ENCODE measurements around the gene PHACTR1.
"Not testable (repeated sequence)": the region's sequence is repeated elsewhere in the genome, so short reads cannot be mapped to it uniquely, and the experiment has no call there.

PHACTR1 gene

DNA sequence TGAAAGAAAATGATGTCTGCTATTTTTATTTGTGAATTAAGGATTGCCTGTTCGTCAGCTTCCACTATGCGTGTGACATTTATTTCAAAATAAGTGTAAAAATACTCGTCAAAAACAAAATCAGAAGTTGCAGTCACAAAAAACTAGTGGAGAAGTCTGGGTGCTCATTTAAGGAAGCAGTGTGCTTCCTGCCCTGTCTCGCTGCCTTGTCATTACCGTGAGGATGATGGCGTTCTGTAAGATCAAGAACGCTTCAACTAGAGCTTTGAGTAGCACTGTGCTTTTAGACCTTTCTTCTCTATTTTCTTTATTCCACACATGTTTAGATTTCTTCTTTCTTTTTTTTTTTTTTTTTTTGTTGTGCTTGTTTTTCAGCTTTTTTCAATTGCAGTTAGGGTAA is 424.8 kb downstream of the PHACTR1 start:
- Histone ChIP-seq H3K4me3 (ENCODE audit: low read length) (no peak overlapping the region), H3K27me3 (ENCODE audit: insufficient read depth, low read length) (no peaks in the 10 kb centered on the region), H3K9me3 (ENCODE audit: low read length) (no peaks in the 10 kb centered on the region), H3K4me1 (ENCODE audit: insufficient read depth, low read length) (no peaks in the 10 kb centered on the region), H3K36me3 (ENCODE audit: insufficient read depth, low read length) (no peaks in the 10 kb centered on the region), H2AFZ (ENCODE audit: low read depth, low read length) (no peak overlapping the region)

DNA sequence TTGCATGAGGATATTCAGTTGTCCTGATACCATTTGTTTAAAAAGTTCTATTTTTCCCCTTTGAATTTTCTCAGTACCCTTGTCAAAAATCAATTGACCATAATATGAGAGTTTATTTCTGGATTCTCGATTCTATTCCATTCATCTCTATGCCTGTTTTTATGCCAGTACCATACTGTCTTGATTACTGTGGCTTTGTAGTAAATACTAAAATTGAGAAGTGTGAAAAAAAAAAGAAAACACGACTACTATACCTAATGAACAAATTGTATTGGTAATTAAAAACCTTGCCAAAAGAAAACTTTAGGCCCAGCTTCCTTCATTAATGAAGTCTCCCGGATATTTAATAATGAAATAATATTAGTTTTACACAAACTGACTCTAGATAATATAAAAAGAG is 426.0 kb downstream of the PHACTR1 start:
- Histone ChIP-seq H2AFZ (ENCODE audit: low read depth, low read length) (no peak overlapping the region), H3K36me3 (ENCODE audit: insufficient read depth, low read length) (no peaks in the 10 kb centered on the region), H3K27me3 (ENCODE audit: insufficient read depth, low read length) (no peaks in the 10 kb centered on the region), H3K4me1 (ENCODE audit: insufficient read depth, low read length) (no peaks in the 10 kb centered on the region), H3K4me3 (ENCODE audit: low read length) (no peak overlapping the region), H3K9me3 (ENCODE audit: low read length) (no peaks in the 10 kb centered on the region)

DNA sequence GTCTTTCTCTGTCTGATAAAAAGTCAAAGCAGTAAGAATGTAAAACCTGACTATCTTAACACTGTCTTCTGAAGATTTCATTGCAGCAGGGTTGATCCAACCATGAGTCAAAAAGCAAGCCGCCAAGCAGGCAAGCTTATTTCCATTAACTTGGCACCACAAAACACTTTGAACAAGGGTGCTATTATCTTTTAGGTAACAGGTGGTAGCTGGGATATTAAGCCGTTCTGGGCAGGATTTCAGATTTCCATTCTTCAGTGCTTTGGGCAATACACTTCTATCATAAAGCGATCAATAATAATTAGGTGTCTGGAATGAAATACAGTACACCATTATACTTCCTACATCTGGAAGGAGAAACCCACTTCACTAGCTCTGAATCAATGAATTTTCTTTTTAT is 429.9 kb downstream of the PHACTR1 start:
- Histone ChIP-seq H3K36me3 (ENCODE audit: insufficient read depth, low read length) (no peaks in the 10 kb centered on the region), H3K27me3 (ENCODE audit: insufficient read depth, low read length) (no peaks in the 10 kb centered on the region), H3K4me3 (ENCODE audit: low read length) (no peak overlapping the region), H2AFZ (ENCODE audit: low read depth, low read length) (no peak overlapping the region), H3K4me1 (ENCODE audit: insufficient read depth, low read length) (no peaks in the 10 kb centered on the region), H3K9me3 (ENCODE audit: low read length) (no peaks in the 10 kb centered on the region)

DNA sequence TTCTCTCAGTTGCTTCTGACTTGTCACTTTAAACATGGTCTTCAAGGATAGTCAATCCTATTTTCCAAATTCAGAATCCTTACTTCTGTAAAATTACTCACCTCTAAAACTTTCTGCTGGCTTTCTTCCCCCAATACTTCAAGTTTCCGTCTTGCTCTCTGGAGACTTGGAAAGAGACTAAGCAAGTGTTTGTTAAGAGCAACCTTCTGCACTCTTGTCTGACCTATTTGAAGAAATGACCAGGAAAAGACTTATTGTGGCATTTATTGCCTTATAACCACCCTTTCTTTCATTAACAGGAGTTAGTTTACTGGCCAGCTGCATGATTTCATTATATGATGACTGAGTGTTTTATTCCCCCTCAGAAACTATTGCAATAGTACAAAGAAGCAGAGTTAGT is 430.8 kb downstream of the PHACTR1 start:
- H3K4me1 ChIP-seq (ENCODE audit: insufficient read depth, low read length) = no peaks in the 10 kb centered on the region
- no peaks in the 10 kb centered on the region for H3K9me3 ChIP-seq (ENCODE audit: low read length)
- H3K4me3 ChIP-seq (ENCODE audit: low read length) = no peak overlapping the region
- H2AFZ ChIP-seq (ENCODE audit: low read depth, low read length) = no peak overlapping the region
- H3K36me3 ChIP-seq (ENCODE audit: insufficient read depth, low read length) = no peaks in the 10 kb centered on the region
- H3K27me3 ChIP-seq (ENCODE audit: insufficient read depth, low read length) = no peaks in the 10 kb centered on the region

DNA sequence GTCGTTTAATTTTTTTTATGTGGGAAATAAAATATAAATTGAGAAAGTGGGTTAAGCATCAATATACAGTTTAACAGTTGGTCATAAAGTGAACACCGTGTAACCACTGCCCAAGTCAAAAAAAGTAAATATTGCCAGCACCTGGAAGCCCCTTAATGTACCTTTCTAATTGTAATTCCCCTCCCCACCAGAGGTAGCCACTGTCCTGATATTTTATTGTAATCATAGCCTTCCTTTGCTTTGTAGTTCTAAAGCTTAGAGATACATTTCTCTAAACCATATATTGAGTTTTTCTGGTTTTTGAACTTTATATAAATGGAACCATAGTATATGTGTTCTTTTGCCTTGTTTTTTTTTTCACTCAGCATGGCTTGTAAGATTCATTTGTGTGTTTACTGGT is 431.2 kb downstream of the PHACTR1 start:
- no peaks in the 10 kb centered on the region for H3K36me3 ChIP-seq (ENCODE audit: insufficient read depth, low read length)
- no peak overlapping the region for H2AFZ ChIP-seq (ENCODE audit: low read depth, low read length)
- peaks cover 3% of the 10 kb centered on the region for H3K4me1 ChIP-seq (ENCODE audit: insufficient read depth, low read length)
- no peaks in the 10 kb centered on the region for H3K9me3 ChIP-seq (ENCODE audit: low read length)
- no peak overlapping the region for H3K4me3 ChIP-seq (ENCODE audit: low read length)
- no peaks in the 10 kb centered on the region for H3K27me3 ChIP-seq (ENCODE audit: insufficient read depth, low read length)

DNA sequence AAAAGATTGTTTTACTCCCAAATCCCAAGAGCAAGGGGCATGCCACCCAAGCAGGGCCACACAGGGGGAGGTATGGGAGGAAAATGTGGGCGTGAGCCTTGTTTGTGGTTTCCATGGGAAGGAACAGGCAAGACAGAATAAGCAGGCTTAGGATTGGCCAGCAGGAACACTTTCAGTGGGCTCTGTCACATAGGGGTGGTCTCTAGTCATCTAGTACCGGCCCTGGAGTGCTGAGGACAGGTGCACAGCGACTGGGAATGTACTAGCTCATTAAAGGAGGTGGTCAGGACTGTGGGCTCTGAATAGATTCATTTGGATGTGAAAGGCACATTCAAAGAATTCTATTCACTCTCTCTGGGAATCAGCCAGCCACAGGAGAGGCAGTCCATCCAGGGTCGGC is 436.2 kb downstream of the PHACTR1 start:
- Histone ChIP-seq H3K9me3 (ENCODE audit: low read length) (no peaks in the 10 kb centered on the region), H3K4me1 (ENCODE audit: insufficient read depth, low read length) (peaks cover 12% of the 10 kb centered on the region), H2AFZ (ENCODE audit: low read depth, low read length) (peak overlapping the region; percentile 38), H3K4me3 (ENCODE audit: low read length) (no peak overlapping the region), H3K36me3 (ENCODE audit: insufficient read depth, low read length) (no peaks in the 10 kb centered on the region), H3K27me3 (ENCODE audit: insufficient read depth, low read length) (no peaks in the 10 kb centered on the region)

DNA sequence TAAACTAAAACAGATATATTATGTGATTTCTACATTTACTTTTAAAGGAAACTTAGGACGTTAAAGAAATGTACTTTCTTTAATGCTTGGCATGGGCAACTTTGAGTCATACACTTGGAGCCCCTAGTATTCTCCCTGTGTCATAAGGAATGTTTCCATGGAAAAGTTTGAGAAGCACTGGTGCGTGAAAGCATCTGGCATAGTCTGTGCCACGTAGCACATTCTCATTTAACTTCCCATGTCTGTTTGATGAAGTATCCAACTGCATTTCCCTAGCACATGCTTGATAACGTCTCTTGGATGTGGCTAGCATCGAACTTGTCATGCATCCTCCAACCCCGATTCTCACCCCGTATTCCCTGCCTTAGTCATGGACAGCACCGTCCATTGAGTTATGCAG is 439.8 kb downstream of the PHACTR1 start:
- H2AFZ ChIP-seq (ENCODE audit: low read depth, low read length) = no peak overlapping the region
- no peaks in the 10 kb centered on the region for H3K36me3 ChIP-seq (ENCODE audit: insufficient read depth, low read length)
- H3K4me1 ChIP-seq (ENCODE audit: insufficient read depth, low read length) = peaks cover 12% of the 10 kb centered on the region
- no peak overlapping the region for H3K4me3 ChIP-seq (ENCODE audit: low read length)
- no peaks in the 10 kb centered on the region for H3K9me3 ChIP-seq (ENCODE audit: low read length)
- H3K27me3 ChIP-seq (ENCODE audit: insufficient read depth, low read length) = no peaks in the 10 kb centered on the region

DNA sequence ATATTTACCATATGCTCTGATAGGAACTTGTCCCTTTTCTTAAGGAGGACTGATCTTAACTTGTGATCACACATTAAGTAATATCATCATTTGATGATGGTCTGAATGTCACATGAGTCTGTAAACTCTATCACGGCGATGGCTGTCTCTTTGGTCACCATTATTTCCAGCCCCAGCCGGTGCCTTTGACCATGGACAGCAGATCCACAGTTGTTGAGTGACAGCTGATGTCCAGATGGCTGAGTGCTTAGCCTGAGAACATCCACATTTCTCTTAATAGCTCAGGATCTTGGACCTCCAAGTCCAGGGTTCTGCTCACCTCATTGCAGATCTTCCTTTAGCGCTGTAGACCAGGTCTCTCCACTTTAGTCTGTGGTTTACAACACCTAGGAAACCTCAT is 440.7 kb downstream of the PHACTR1 start:
- Histone ChIP-seq H2AFZ (ENCODE audit: low read depth, low read length) (no peak overlapping the region), H3K27me3 (ENCODE audit: insufficient read depth, low read length) (no peaks in the 10 kb centered on the region), H3K4me1 (ENCODE audit: insufficient read depth, low read length) (peaks cover 12% of the 10 kb centered on the region), H3K9me3 (ENCODE audit: low read length) (no peaks in the 10 kb centered on the region), H3K4me3 (ENCODE audit: low read length) (no peak overlapping the region), H3K36me3 (ENCODE audit: insufficient read depth, low read length) (no peaks in the 10 kb centered on the region)

DNA sequence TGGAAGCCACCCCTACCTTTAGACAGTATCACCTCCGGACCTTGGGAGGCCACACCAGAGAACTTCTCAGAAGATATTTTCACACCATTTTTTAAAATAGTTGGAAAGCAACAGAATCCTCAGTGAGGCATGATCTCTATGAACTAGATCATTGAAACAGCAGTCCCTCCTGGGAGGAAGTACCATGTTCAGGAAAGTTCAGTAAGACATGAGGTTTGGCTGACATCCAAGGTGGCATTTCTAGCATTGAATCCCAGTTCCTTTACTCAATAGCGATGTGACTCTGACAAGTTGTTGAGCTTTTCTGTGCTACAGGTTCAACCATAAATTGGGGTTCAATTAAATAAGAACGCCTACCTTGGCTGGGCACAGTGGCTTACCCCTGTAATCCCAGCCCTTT is 442.7 kb downstream of the PHACTR1 start:
- no peaks in the 10 kb centered on the region for H3K27me3 ChIP-seq (ENCODE audit: insufficient read depth, low read length)
- no peak overlapping the region for H3K4me3 ChIP-seq (ENCODE audit: low read length)
- H3K36me3 ChIP-seq (ENCODE audit: insufficient read depth, low read length) = no peaks in the 10 kb centered on the region
- no peak overlapping the region for H2AFZ ChIP-seq (ENCODE audit: low read depth, low read length)
- H3K4me1 ChIP-seq (ENCODE audit: insufficient read depth, low read length) = no peaks in the 10 kb centered on the region
- no peaks in the 10 kb centered on the region for H3K9me3 ChIP-seq (ENCODE audit: low read length)

DNA sequence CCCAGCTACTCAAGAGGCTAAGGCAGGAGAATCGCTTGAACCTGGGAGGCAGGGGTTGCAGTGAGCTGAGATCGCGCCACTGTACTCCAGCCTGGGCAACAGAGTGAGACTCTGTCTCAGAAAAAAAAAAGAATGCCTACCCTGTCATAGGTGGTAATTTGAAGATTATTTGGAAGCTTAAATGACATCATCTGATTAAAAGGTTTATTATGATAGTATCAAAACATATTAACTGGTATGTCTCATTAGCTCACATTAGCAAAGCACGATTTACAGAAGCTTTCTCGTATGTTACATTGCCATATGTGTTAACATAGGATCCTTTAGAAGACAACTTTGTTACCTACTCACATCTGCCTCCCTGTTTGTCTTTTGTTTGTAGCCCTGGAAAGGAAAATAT is 443.3 kb downstream of the PHACTR1 start:
- not testable (repeated sequence) for H3K4me3 ChIP-seq (ENCODE audit: low read length); H3K4me1 ChIP-seq (ENCODE audit: insufficient read depth, low read length); H3K36me3 ChIP-seq (ENCODE audit: insufficient read depth, low read length); H3K27me3 ChIP-seq (ENCODE audit: insufficient read depth, low read length); H3K9me3 ChIP-seq (ENCODE audit: low read length); H2AFZ ChIP-seq (ENCODE audit: low read depth, low read length)

DNA sequence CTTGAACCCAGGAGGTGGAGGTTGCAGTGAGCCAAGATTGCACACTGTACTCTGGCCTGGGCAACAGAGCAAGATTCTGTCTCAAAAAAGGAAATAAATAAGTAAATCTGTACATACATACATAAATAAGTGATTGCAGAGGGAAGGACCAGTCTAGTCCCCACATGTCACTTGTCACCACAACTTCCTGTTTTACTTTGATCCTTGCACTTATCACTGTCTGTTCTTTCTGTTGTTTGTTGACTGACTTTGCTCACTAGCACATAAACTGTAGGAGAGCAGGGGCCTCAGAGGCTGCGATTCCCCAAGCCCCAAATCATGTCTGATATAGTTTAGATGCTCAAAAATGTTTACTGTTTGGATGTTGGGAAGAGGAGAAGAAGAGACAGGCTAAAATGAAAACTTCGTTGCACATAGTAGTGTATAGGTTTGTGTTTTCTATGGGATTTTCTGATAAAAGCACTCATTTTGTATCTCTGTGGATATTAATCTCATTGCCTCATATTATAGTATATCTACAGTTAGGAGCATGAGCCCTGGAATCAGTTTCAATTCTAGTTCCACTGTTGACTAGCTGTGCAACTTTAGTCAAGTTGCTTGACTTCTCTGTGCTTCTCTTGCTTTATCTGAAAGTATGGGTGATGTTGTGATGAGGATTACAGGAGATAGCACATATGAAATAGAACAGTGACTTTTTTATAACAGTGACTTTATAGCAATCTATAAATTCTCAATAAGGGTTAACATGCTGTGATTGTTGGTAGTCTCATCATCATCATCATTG is 446.8 kb downstream of the PHACTR1 start:
- H3K27me3 ChIP-seq (ENCODE audit: insufficient read depth, low read length) = no peaks in the 10 kb centered on the region
- H3K36me3 ChIP-seq (ENCODE audit: insufficient read depth, low read length) = no peaks in the 10 kb centered on the region
- H2AFZ ChIP-seq (ENCODE audit: low read depth, low read length) = no peak overlapping the region
- H3K4me3 ChIP-seq (ENCODE audit: low read length) = no peak overlapping the region
- no peaks in the 10 kb centered on the region for H3K9me3 ChIP-seq (ENCODE audit: low read length)
- H3K4me1 ChIP-seq (ENCODE audit: insufficient read depth, low read length) = no peaks in the 10 kb centered on the region

DNA sequence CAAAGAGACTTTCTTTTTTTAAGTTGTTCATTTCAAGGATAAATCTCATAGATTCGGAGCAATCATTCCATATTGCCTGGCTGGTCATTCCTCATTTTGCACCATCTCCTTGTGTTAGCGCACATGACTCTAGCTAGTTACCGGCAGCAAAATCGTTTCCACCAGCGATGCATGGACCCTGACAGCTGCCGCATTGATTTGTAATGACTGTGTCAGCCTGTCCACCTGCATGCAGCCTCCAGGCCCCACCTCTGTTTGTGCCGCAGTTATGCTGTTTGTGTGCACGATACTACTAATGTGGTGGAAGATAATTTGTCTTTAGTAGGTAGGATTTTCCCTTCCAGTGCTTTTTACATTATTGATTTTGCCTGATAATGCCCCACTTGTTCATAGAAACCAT is 447.7 kb downstream of the PHACTR1 start:
- H3K4me1 ChIP-seq (ENCODE audit: insufficient read depth, low read length) = no peaks in the 10 kb centered on the region
- H3K9me3 ChIP-seq (ENCODE audit: low read length) = no peaks in the 10 kb centered on the region
- no peaks in the 10 kb centered on the region for H3K36me3 ChIP-seq (ENCODE audit: insufficient read depth, low read length)
- no peak overlapping the region for H3K4me3 ChIP-seq (ENCODE audit: low read length)
- H2AFZ ChIP-seq (ENCODE audit: low read depth, low read length) = no peak overlapping the region
- H3K27me3 ChIP-seq (ENCODE audit: insufficient read depth, low read length) = no peaks in the 10 kb centered on the region

DNA sequence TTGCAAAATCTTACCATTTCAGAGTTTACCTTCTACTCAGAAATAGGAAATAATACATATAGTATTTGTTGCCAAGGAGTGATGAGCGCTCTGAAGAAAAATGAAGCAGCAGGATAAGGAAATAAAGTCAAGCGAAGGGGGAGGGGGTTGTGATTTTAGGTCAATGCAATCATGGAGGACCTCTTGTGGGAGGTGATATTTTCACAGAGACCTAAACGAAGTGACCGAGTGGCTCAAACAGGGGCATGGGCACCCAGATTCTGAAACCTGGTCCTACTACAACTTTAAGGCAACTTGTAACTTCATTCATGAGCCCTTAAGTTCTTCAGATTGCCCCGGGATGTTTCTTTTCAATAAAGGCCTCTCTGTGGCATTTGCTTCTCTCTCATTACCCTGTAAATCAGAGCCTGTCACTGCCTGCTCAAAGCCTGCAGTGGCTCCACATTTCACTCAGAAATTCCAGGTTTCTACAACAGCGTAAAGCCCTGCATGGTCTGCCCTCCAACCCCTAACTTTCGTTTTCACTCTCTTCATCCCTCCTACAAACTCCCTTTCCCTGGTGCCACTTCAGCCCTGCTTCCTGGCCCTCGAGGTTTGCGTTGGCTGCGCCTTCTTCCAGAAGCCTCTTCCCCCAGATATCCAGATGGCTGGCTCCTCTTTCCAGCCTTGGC is 449.1 kb downstream of the PHACTR1 start:
- no peaks in the 10 kb centered on the region for H3K9me3 ChIP-seq (ENCODE audit: low read length)
- no peaks in the 10 kb centered on the region for H3K27me3 ChIP-seq (ENCODE audit: insufficient read depth, low read length)
- H2AFZ ChIP-seq (ENCODE audit: low read depth, low read length) = no peak overlapping the region
- no peaks in the 10 kb centered on the region for H3K4me1 ChIP-seq (ENCODE audit: insufficient read depth, low read length)
- no peaks in the 10 kb centered on the region for H3K36me3 ChIP-seq (ENCODE audit: insufficient read depth, low read length)
- H3K4me3 ChIP-seq (ENCODE audit: low read length) = no peak overlapping the region

DNA sequence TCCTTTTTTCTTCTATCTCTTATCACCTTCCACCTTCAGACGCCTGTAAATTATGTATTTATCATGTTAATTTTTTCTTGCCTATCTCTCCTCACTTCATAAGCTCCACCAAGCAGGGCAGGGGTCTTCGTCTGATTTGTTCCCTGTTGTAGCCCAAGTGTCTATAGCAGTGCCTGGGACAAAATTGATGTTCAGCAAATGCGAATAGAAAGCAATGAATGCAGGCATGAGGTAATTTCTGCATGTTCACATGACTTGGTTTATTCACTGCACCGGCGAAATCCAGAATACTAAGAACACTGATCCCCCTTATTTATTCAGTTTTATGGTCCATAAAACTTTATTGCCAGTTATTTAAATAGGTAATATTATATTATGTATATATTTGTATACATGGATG is 449.7 kb downstream of the PHACTR1 start:
- Histone ChIP-seq H3K4me1 (ENCODE audit: insufficient read depth, low read length) (no peaks in the 10 kb centered on the region), H3K9me3 (ENCODE audit: low read length) (no peaks in the 10 kb centered on the region), H3K36me3 (ENCODE audit: insufficient read depth, low read length) (no peaks in the 10 kb centered on the region), H3K27me3 (ENCODE audit: insufficient read depth, low read length) (no peaks in the 10 kb centered on the region), H2AFZ (ENCODE audit: low read depth, low read length) (no peak overlapping the region), H3K4me3 (ENCODE audit: low read length) (no peak overlapping the region)

All from neuron (in vitro differentiated cells).